Measurements from ENCODE around the gene YIF1A. TPM values are rescaled to one million over a fixed set of nuclear protein-coding genes. Genes with fewer than 3 reads are reported as not detected.

YIF1A gene
- total RNA-seq, 2 experiments from 2014 or later = 57.2 to 73.4 TPM

GRCh38 chr11:66314561-66315497, 25.9 kb upstream of the YIF1A start:
- intact Hi-C loops (cut with micrococcal nuclease; ENCODE audit: unreplicated experiment) = loop anchor here (5.0 kb wide), 1 partner anchor 32 kb away; the partner anchor contains the start of genes B4GAT1 and BRMS1
- Histone ChIP-seq H3K4me3 (ENCODE audit: low read depth, low read length, poor library complexity, severe bottlenecking) (no peak overlapping the region), H4K20me1 (ENCODE audit: insufficient read depth, low read length) (no peaks in the 10 kb centered on the region), H3K4me2 (ENCODE audit: low read length) (no peak overlapping the region), H3K4me1 (ENCODE audit: insufficient read depth, low read length, poor library complexity, severe bottlenecking) (peaks cover 42% of the 10 kb centered on the region), H3K27ac (ENCODE audit: low read depth, low read length, poor library complexity, severe bottlenecking) (no peak overlapping the region), H2AFZ (ENCODE audit: low read length) (no peak overlapping the region), H3K79me2 (ENCODE audit: insufficient read depth, low read depth, low read length) (no peaks in the 10 kb centered on the region), H3K9me2 (ENCODE audit: insufficient read depth, low read length) (no peaks in the 10 kb centered on the region), H3K9me3 (ENCODE audit: low read length) (no peaks in the 10 kb centered on the region), H3K36me3 (ENCODE audit: insufficient read depth, low read length) (no peaks in the 10 kb centered on the region)
- CTCF ChIA-PET (ENCODE audit: unreplicated experiment) = no interaction called here
- DNase-seq (ENCODE audit: low spot score) = no peak
- no peak for TF ChIP-seq EZH2phosphoT487 (IDR thresholded peaks at IDR 0.05; ENCODE audit: borderline replicate concordance, low read depth, low read length)
- TF ChIP-seq CTCF (conservative IDR thresholded peaks at IDR 0.05; ENCODE audit: low read length) = no peak
- POLR2A ChIA-PET = no interaction called here
- BruUV-seq (replicated peaks) = no TSS peak

DNA sequence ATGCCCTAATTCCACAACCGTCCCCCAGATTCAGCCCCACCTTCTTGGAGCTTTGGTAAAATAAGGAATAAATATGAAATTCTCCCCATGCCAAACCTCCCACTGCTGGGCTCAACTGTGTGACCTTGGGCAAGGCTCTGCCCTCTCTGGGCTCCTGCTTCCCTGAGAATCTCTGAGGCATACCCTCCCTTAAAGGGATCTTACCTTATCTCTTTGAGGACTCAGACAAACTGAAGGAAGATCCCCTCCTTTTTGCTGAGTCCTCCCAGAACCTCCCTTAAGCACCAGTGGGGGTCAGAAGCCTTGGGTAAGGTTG, 25.2 kb upstream of the YIF1A start:
- intact Hi-C loops (cut with micrococcal nuclease; ENCODE audit: unreplicated experiment) = loop anchor here (5.0 kb wide), 1 partner anchor 33 kb away; the partner anchor contains the start of genes B4GAT1 and BRMS1
- no peak overlapping the region for H3K4me2 ChIP-seq (ENCODE audit: low read length)
- no peaks in the 10 kb centered on the region for H3K79me2 ChIP-seq (ENCODE audit: insufficient read depth, low read depth, low read length)
- no peak overlapping the region for H3K27ac ChIP-seq (ENCODE audit: low read depth, low read length, poor library complexity, severe bottlenecking)
- POLR2A ChIA-PET = no interaction called here
- no TSS peak for BruUV-seq (replicated peaks)
- TF ChIP-seq EZH2phosphoT487 (IDR thresholded peaks at IDR 0.05; ENCODE audit: borderline replicate concordance, low read depth, low read length) = no peak
- TF ChIP-seq CTCF (conservative IDR thresholded peaks at IDR 0.05; ENCODE audit: low read length) = no peak
- no peak for DNase-seq (ENCODE audit: low spot score)
- H3K9me3 ChIP-seq (ENCODE audit: low read length) = no peaks in the 10 kb centered on the region
- CTCF ChIA-PET (ENCODE audit: unreplicated experiment) = no interaction called here
- no peak overlapping the region for H2AFZ ChIP-seq (ENCODE audit: low read length)
- no peak overlapping the region for H3K4me3 ChIP-seq (ENCODE audit: low read depth, low read length, poor library complexity, severe bottlenecking)
- H3K9me2 ChIP-seq (ENCODE audit: insufficient read depth, low read length) = no peaks in the 10 kb centered on the region
- no peaks in the 10 kb centered on the region for H3K36me3 ChIP-seq (ENCODE audit: insufficient read depth, low read length)
- peaks cover 39% of the 10 kb centered on the region for H3K4me1 ChIP-seq (ENCODE audit: insufficient read depth, low read length, poor library complexity, severe bottlenecking)
- no peaks in the 10 kb centered on the region for H4K20me1 ChIP-seq (ENCODE audit: insufficient read depth, low read length)
